Peyer's patch (tissue), 4 donors: ENCODE results near the gene HHAT.

Experiments
- CTCF ChIP-seq, 6 experiments: fragments of 450-650 bp in 4 of 6; fragments of 200-600 bp in 2 of 6; sonication (generic) in 1 of 6; IDR thresholded peaks; one replicate each; pipeline ENCODE4 v1.5.1; 2017 to 2019; ENCODE audit warnings: antibody characterized with exemption in 6 of 6, mild to moderate bottlenecking in 3 of 6, moderate library complexity in 1 of 6
- POLR2A ChIP-seq, 2 donors: fragments of 450-650 bp; IDR thresholded peaks; one replicate each; pipeline ENCODE4 v1.5.1; 2017; ENCODE audit warnings: antibody characterized with exemption in 2 of 2, mild to moderate bottlenecking in 2 of 2, moderate library complexity in 2 of 2

- TF ChIP-seq CTCF (IDR thresholded peaks at IDR 0.05) (peak in 4 of 6 experiments; percentile 39 to 59 (median 47)), POLR2A (IDR thresholded peaks at IDR 0.05) (no peak)
Observed at GRCh38 chr1:210448297-210448892, 119.7 kb downstream of the HHAT start.
